ENCODE results near the gene PGM3.
A peak's percentile ranks its signal among the peaks of the same experiment; 100 is the strongest.
"Not testable (repeated sequence)": the region's sequence is repeated elsewhere in the genome, so short reads cannot be mapped to it uniquely, and the experiment has no call there.

Gene PGM3

DNA sequence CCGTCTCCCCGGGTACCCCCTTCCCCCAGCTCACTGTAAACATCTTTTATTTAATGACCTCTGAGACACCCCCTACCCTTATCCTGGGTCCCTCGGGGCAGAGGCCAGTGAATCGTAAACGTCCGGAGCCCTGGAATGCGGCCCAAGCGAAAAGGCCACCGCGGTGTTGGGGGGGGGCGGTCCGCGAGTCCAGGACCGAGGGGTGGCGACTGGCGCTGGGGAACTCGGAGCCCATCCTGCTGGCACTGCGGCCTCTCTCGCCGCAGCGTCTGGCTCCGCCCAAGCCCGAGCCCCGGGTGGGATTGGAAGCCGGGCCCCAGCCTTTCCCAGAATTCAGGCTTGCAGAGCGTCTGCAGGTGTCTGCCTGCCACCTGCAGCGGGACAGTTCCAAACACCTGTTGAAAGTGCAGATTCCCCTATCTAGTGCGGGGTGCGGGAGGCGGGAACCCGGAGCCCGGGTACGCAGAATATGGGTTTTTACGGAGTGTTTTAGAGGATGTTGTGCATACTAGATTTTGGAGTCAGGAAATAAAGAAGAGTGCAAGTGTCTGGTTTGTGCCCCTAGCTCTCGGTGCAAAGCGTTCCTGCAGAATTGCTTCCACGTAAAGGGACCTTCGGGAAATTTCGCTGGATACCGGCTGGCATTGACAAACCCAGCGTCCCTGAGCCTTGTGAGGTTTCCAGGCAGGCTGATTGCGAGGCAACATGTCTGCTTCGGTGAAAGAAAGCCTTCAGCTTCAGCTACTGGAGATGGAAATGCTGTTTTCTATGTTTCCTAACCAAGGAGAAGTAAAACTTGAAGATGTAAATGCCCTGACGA is 892 bp upstream of the PGM3 start:
- H3K27ac Mint-ChIP-seq = no peak overlapping the region
- peaks cover 40% of the 10 kb centered on the region for H3K4me1 Mint-ChIP-seq (ENCODE audit: low read depth)
- no peaks in the 10 kb centered on the region for H3K9me3 Mint-ChIP-seq
- DNase-seq = peak; percentile 52
- H3K4me3 Mint-ChIP-seq = peak overlapping the region; percentile 98
- H3K27me3 Mint-ChIP-seq = no peaks in the 10 kb centered on the region
- H3K36me3 Mint-ChIP-seq (ENCODE audit: low read depth) = peaks cover 39% of the 10 kb centered on the region

DNA sequence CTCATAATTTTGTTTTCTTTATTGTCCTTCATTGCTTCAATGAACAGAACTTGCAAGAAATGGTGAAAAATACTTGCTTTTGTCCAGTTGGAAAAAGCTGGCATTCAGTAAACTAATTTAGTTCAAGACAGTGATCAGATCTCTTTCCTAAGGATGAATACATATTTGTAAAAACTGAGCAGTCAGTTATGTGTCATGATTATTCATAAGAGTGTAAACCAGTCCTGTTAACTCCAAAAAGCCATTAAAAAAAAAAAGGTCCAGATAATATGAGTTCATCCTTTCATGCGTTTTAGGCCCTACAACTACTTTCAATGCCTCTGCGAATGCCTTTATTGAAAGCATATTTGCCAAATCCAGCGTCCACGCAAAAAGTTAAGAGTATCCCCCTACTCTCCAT is 609 bp downstream of the PGM3 start:
- H3K4me3 Mint-ChIP-seq = peak overlapping the region; percentile 98
- peaks cover 53% of the 10 kb centered on the region for H3K36me3 Mint-ChIP-seq (ENCODE audit: low read depth)
- no peaks in the 10 kb centered on the region for H3K27me3 Mint-ChIP-seq
- H3K27ac Mint-ChIP-seq = peak overlapping the region; percentile 97
- H3K9me3 Mint-ChIP-seq = no peaks in the 10 kb centered on the region
- no peak for DNase-seq
- H3K4me1 Mint-ChIP-seq (ENCODE audit: low read depth) = peaks cover 42% of the 10 kb centered on the region

DNA sequence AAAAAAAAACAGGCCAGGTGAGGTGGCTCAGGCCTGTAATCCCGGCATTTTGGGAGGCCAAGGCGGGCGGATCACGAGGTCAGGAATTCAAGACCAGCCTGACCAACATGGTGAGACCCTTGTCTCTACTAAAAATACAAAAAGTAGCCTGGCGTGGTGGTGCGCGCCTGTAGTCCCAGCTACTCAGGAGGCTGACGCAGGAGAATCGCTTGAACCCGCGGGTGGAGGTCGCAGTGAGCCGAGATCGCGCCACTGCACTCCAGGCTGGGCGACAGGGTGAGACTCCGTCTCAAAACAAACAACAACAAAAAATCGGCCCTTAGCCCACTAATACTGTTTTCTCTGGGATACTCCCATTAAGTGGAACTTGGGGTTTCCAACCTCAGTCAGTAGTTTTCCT is 1.1 kb downstream of the PGM3 start:
- not testable (repeated sequence) for DNase-seq, H3K9me3 Mint-ChIP-seq, H3K27me3 Mint-ChIP-seq
- H3K27ac Mint-ChIP-seq = peak overlapping the region; percentile 97
- peaks cover 53% of the 10 kb centered on the region for H3K36me3 Mint-ChIP-seq (ENCODE audit: low read depth)
- peaks cover 42% of the 10 kb centered on the region for H3K4me1 Mint-ChIP-seq (ENCODE audit: low read depth)
- peak overlapping the region; percentile 98 for H3K4me3 Mint-ChIP-seq

DNA sequence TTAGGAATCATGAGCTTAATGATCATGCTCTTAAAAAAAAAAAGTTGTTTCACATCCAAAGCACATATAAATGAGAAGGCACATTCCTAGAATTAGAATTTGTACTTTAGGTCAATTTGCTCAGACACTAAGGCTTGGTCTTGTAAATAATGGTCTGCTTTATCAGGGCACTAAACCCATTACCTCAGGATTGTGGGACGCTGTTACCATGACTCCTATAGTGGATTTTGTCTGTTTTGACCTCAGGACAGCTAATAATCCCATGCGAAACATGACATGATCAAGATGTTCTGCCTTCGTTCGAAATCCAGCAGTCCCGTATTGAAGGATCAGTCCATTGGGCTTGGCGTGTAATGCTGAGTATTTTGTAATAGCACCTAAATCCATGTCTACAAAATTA is 2.4 kb downstream of the PGM3 start:
- Mint-ChIP-seq H3K9me3 (no peaks in the 10 kb centered on the region), H3K27me3 (no peaks in the 10 kb centered on the region), H3K4me3 (no peak overlapping the region), H3K36me3 (ENCODE audit: low read depth) (peaks cover 62% of the 10 kb centered on the region), H3K4me1 (ENCODE audit: low read depth) (peaks cover 42% of the 10 kb centered on the region), H3K27ac (no peak overlapping the region)
- DNase-seq = no peak

DNA sequence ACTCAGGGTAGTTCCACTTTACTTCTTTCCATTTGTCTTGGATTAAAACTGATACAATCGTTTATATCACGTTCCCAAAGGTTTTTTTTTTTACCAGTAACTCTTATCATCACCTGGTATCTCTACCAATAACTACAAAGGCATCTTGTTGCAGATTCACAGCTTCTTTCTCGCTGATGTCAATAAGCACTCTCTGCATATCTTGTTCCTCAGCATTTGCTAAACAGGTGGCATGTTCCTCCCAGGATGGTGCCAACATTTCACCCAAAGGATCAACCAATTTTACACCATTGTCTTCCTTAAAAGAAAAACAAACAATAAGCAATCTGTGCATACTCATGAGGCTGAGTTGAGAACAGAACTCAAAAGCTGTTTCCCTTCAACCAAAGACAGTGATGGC is 4.6 kb downstream of the PGM3 start:
- peaks cover 82% of the 10 kb centered on the region for H3K36me3 Mint-ChIP-seq (ENCODE audit: low read depth)
- DNase-seq = no peak
- no peak overlapping the region for H3K27ac Mint-ChIP-seq
- H3K9me3 Mint-ChIP-seq = no peaks in the 10 kb centered on the region
- no peaks in the 10 kb centered on the region for H3K27me3 Mint-ChIP-seq
- H3K4me1 Mint-ChIP-seq (ENCODE audit: low read depth) = peaks cover 30% of the 10 kb centered on the region
- no peak overlapping the region for H3K4me3 Mint-ChIP-seq

DNA sequence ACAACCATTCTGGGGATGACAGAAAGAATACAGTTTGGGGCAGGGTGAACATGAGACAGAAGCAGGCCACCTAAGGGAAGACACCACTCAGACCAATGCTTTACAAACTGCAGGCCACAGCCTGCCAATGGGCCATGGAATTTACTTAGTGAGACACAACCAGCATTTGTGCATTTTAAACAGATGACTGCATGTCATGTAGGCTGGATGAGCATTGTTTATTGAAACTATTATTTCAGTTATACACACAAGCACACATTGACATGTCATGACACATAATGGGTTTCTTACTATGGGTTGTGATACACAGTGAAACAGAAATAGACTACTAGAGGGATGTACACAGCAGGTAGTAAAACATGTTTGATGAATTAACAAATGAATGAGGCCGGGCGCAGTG is 8.0 kb downstream of the PGM3 start:
- H3K36me3 Mint-ChIP-seq (ENCODE audit: low read depth) = peaks cover 93% of the 10 kb centered on the region
- H3K27me3 Mint-ChIP-seq = no peaks in the 10 kb centered on the region
- H3K4me1 Mint-ChIP-seq (ENCODE audit: low read depth) = peaks cover 22% of the 10 kb centered on the region
- no peak overlapping the region for H3K27ac Mint-ChIP-seq
- DNase-seq = no peak
- H3K9me3 Mint-ChIP-seq = no peaks in the 10 kb centered on the region
- H3K4me3 Mint-ChIP-seq = no peak overlapping the region

DNA sequence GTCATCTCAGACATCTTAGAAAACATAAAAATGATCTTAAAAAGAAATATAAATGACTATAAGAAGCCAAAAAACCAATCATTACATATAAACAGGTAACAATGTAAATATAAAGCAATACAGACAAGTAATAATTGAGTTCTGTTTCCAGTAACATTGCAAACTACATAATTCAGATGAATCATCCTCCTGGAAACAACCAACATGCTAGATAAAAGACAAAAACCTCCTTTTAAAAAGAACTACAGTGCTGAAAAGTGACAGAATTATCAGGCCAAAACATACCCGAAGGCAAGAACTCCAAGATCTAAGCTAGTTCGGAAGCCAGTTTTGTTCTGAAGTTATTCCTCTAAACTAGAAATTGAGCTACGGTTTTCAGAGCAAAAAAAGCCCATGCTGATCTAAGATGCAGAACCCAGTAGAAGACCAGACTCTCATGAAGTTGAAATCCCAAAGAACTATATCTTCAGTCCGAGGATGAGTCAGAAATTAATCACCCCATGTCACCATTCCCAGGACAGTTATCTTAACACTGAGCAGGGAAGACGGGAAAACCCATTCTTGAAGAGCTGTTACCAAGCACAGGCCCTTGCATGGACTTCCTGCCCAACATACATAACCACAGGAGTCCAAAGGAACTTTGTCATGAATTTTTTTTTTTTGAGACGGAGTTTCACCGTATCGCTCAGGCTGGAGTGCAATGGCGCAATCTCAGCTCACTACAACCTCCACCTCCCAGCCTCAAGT is 9.8 kb downstream of the PGM3 start:
- peaks cover 9% of the 10 kb centered on the region for H3K4me1 Mint-ChIP-seq (ENCODE audit: low read depth)
- no peaks in the 10 kb centered on the region for H3K9me3 Mint-ChIP-seq
- H3K36me3 Mint-ChIP-seq (ENCODE audit: low read depth) = peaks cover 90% of the 10 kb centered on the region
- DNase-seq = no peak
- H3K27ac Mint-ChIP-seq = no peak overlapping the region
- H3K27me3 Mint-ChIP-seq = no peaks in the 10 kb centered on the region
- no peak overlapping the region for H3K4me3 Mint-ChIP-seq

DNA sequence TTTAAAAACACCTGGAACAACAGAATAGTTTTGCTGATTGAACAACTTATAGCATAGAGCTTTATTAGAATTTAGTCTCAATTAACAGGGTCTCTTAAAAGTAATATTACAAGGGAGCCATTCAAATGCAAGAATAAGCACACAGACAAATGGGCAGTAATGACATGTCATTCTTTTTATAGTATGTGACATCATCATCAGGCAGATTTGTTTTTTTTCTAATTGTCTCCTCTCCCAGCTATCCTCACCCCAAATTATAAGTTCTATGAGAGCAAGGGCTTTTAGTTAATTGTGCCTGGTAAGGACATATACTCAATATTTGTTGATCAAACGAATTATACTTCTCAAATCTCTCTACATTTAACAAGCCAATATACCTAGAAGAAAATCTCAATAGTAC is 11.0 kb downstream of the PGM3 start:
- Mint-ChIP-seq H3K27me3 (no peaks in the 10 kb centered on the region), H3K9me3 (no peaks in the 10 kb centered on the region), H3K4me1 (ENCODE audit: low read depth) (peaks cover 9% of the 10 kb centered on the region), H3K36me3 (ENCODE audit: low read depth) (peaks cover 93% of the 10 kb centered on the region), H3K4me3 (no peak overlapping the region), H3K27ac (no peak overlapping the region)
- DNase-seq = no peak

DNA sequence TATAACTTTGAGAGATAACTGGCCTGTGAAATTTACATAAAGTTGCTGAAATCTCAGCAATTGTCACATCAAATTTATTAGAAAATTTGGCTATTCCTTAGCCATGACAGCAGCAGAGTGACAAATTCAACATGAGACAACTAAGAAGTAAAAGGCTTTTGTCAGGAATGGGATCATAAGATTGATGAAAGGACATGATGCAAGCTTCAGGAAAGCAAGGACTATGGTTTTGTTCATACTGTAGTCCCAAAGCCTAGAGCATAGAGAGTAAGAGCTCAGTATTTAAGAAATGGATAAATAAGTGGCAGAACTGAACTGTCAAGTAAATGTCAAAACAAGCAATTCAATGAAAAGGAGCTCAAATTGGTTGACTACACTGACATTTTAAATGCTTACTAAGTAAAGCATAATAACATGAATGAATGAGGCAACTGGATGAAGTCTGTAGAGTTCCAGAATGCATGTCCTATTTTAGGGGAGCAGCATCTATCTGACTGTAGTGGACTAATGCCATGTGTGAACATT is 12.6 kb downstream of the PGM3 start:
- Mint-ChIP-seq H3K27me3 (no peaks in the 10 kb centered on the region), H3K4me3 (no peak overlapping the region), H3K4me1 (ENCODE audit: low read depth) (peaks cover 6% of the 10 kb centered on the region), H3K36me3 (ENCODE audit: low read depth) (peaks cover 93% of the 10 kb centered on the region), H3K27ac (no peak overlapping the region), H3K9me3 (no peaks in the 10 kb centered on the region)
- DNase-seq = no peak

DNA sequence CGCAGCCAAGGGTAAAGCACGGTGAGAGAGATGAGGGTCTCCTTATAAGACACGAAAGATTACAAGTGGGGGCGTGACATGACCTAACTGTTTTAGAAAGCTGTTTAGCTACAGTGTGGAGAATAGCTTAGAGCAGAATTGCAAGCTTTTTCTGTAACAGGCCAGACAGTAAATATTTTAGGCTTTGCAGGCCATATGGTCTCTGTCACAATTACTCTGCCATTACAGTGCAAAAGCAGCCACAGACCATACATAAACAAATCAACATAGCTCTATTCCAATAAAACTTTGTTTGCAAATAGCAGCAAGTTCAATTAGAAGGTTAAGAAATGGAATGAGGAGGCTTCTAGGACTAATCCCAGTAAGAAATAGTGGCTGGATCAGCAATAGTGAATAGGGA is 16.8 kb downstream of the PGM3 start:
- Mint-ChIP-seq H3K36me3 (ENCODE audit: low read depth) (peaks cover 89% of the 10 kb centered on the region), H3K27ac (no peak overlapping the region), H3K27me3 (no peaks in the 10 kb centered on the region), H3K9me3 (no peaks in the 10 kb centered on the region), H3K4me1 (ENCODE audit: low read depth) (peaks cover 1% of the 10 kb centered on the region), H3K4me3 (no peak overlapping the region)
- DNase-seq = no peak

DNA sequence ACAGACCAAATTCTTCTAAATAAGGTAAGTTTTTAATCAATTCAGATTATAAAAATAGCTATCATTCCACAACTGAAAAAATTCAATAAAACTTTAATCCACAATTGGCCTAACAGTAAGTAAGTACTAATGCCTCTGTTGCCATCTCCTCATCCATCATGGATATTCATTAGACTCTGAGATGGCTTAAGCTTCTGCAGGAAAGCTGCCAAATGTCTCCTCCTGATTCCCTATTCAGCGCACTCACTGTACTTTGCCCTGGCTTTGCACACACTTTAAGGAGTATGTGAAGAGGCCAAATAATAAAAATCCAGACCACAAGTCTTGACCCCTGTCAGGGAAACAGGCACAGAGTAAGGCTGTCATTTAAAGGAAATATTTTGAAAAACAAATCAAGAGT is 23.6 kb downstream of the PGM3 start:
- Mint-ChIP-seq H3K4me1 (ENCODE audit: low read depth) (no peaks in the 10 kb centered on the region), H3K9me3 (no peaks in the 10 kb centered on the region), H3K27ac (no peak overlapping the region), H3K27me3 (no peaks in the 10 kb centered on the region), H3K4me3 (no peak overlapping the region), H3K36me3 (ENCODE audit: low read depth) (peaks cover 92% of the 10 kb centered on the region)
- DNase-seq = no peak

DNA sequence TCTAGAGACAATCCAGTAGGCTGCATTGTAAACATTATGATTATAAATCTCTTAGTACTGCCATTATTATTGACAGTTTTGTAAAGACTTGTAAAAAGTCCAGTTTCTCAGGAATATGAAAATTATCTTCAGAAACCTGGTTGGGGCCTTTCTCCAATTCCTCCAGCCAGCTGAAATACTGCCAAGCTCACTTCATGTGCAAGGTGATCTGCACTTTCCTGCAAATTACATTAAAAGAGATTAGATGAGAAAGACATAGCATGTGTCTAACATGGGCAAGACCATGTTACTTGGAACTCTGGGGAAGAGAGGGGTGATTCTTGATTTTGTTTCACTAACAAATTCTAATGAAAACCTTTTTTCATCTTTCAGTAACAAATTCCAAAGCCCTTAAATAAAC is 24.0 kb downstream of the PGM3 start:
- H3K9me3 Mint-ChIP-seq = no peaks in the 10 kb centered on the region
- H3K27ac Mint-ChIP-seq = no peak overlapping the region
- H3K27me3 Mint-ChIP-seq = no peaks in the 10 kb centered on the region
- H3K4me1 Mint-ChIP-seq (ENCODE audit: low read depth) = no peaks in the 10 kb centered on the region
- DNase-seq = no peak
- no peak overlapping the region for H3K4me3 Mint-ChIP-seq
- peaks cover 92% of the 10 kb centered on the region for H3K36me3 Mint-ChIP-seq (ENCODE audit: low read depth)

DNA sequence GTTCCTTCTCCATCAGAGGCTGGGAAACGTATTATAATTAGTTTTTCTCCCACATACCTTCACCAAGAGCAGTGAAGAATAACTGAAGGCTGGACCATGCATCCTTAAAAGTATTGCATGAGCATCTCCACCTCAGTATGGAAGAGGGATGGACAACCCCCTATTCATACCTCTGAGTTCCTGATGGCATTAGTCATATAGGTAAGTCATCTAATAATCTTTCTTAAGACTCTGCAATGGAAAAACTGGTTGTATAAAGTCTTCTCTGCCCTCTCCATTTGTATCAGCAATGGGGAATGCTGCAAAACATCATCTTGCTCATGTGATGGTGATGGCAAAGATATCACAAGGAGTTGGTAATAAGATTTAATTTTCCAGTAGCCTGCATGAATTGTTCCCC is 24.5 kb downstream of the PGM3 start:
- Mint-ChIP-seq H3K9me3 (no peaks in the 10 kb centered on the region), H3K27ac (peak overlapping the region; percentile 57), H3K27me3 (no peaks in the 10 kb centered on the region), H3K4me1 (ENCODE audit: low read depth) (no peaks in the 10 kb centered on the region), H3K4me3 (no peak overlapping the region), H3K36me3 (ENCODE audit: low read depth) (peaks cover 93% of the 10 kb centered on the region)
- no peak for DNase-seq

DNA sequence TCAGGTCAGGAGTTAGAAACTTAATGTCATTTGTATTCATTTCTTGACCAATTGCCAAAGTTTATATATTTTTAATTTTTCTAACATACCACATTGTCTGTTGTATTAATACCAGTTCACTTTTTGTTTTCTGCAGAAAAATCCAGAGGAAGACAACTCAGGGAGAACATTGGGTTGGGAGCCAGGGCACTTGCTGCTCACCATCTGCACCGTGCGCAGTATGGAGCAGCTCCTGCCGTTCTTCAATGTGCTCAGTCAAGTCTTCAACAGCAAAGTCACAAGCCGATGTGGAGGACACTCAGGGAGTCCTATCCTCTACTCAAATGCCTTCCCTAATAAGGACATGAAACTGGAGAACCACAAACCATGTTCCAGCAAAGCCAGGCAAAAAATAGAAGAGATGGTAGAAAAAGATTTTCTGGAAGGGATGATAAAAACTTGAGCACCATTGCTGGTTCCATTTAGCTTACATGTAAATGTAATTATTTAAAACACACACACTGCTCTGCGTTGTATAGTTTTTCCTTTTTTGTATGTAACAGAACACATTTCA is 25.3 kb downstream of the PGM3 start:
- H3K27ac Mint-ChIP-seq = peak overlapping the region; percentile 26
- no peaks in the 10 kb centered on the region for H3K27me3 Mint-ChIP-seq
- no peak for DNase-seq
- H3K4me3 Mint-ChIP-seq = no peak overlapping the region
- peaks cover 90% of the 10 kb centered on the region for H3K36me3 Mint-ChIP-seq (ENCODE audit: low read depth)
- no peaks in the 10 kb centered on the region for H3K4me1 Mint-ChIP-seq (ENCODE audit: low read depth)
- no peaks in the 10 kb centered on the region for H3K9me3 Mint-ChIP-seq

DNA sequence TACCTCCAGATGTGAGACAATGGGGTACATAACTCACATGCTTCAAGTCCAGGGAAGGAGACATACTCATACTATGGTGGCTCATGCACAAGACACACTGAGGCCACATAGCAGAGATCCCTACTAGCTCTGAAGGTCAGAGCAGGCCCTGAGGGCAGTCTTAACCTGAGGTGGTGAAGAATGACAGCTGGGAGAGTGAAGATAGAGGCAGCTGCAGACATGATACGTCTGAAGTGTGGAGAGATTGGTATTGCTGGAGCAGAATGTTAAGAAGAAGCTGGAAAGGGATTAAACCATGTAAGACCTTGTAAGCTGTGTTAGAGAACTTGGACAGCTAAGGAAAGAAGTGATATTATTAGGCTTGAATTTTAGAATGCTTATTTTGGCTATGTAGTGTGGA is 32.9 kb downstream of the PGM3 start:
- Mint-ChIP-seq H3K4me3 (no peak overlapping the region), H3K27me3 (no peaks in the 10 kb centered on the region), H3K36me3 (ENCODE audit: low read depth) (peaks cover 77% of the 10 kb centered on the region), H3K9me3 (no peaks in the 10 kb centered on the region), H3K4me1 (ENCODE audit: low read depth) (no peaks in the 10 kb centered on the region), H3K27ac (peak overlapping the region; percentile 26)
- no peak for DNase-seq
